GM23338 (cell line): ENCODE measurements around the gene CTNNAL1.

Source experiments
- CTCF ChIP-seq, 2 experiments: fragments of 200-600 bp in 1 of 2; sonication (generic) in 1 of 2; conservative IDR thresholded peaks; 2 replicates each; pipeline versions ENCODE4 v1.5.1 to v1.6.1; 2016 to 2017; ENCODE audit warnings: antibody characterized with exemption in 2 of 2, low read depth in 2 of 2, mild to moderate bottlenecking in 2 of 2, moderate library complexity in 1 of 2
- EZH2 ChIP-seq: fragments of 200-600 bp; sonication (generic); IDR thresholded peaks from one replicate; pipeline ENCODE4 v1.8.0; 2017; ENCODE audit warnings: antibody characterized with exemption, mild to moderate bottlenecking, low read depth; ENCODE audit not compliant: unreplicated experiment
- EZH2phosphoT487 ChIP-seq: fragments of 200-600 bp; sonication (generic); IDR thresholded peaks from one replicate; pipeline ENCODE4 v1.8.1; 2018; ENCODE audit warnings: antibody characterized with exemption; ENCODE audit not compliant: unreplicated experiment
- NANOG ChIP-seq: IDR thresholded peaks from 2 replicates; pipeline ENCODE4 v1.6.1; 2016; ENCODE audit warnings: antibody characterized with exemption, borderline replicate concordance
- POLR2AphosphoS5 ChIP-seq: IDR thresholded peaks from 2 replicates; pipeline ENCODE4 v1.6.1; 2016; ENCODE audit warnings: antibody characterized with exemption, low read depth
- REST ChIP-seq: IDR thresholded peaks from one replicate; pipeline ENCODE4 v1.6.1; 2018; ENCODE audit warnings: antibody characterized with exemption; ENCODE audit not compliant: unreplicated experiment
- ZNF114 ChIP-seq: fragments of 250-450 bp; sonication (Bioruptor Pico); IDR thresholded peaks from 2 replicates; pipeline ENCODE4 v1.5.0; 2020; ENCODE audit warnings: mild to moderate bottlenecking, moderate library complexity

- no peak for TF ChIP-seq POLR2AphosphoS5
- TF ChIP-seq CTCF (conservative IDR thresholded peaks at IDR 0.05; ENCODE audit: low read depth in 2 of 2), result no peak
- TF ChIP-seq EZH2phosphoT487, result no peak
- no peak for TF ChIP-seq NANOG
- no peak for TF ChIP-seq ZNF114 (CRISPR knock-in tag)
- no peak for TF ChIP-seq REST
- no peak for TF ChIP-seq EZH2
Measured at GRCh38 chr9:108950168-108950567, 63.1 kb downstream of the CTNNAL1 start.
